Measurements from ENCODE around the gene MLN.

Gene MLN

DNA sequence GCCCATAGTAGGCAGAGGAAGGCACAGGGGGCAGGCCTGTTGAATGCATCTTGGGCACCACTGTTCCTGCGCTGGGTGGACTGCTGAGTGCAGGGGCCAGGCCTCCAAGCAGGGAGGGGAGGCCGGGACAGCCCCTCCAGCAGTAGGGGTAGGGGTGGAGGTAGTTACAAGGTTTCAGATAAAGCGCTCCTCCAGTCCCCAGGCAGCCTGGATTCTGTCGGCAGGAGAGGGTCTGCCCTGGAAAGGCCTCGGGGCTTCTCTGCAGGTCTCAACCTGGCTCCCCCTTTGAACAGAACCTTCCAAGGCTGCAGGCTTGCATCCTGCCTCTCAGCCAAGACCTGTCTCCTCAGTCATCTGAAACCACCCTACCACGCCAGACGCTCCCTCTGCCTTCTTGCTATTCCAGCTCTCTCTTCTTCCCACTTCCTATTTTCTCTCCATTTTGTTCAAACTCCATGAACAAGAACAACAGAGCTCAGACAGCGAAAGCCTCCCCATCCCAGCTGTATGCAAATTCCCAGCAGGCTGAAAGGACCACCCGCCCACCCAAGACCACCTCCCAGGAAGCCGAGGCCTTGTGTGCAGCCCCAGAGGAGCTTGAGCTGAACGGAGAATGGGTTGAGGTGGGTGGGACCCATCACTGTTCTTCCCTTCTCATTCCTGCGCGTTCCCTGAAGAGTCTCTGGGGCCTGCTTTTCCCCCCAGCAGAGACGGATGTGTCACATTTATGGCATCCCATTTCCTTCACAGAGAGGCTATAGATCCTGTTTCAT lies 1.4 kb downstream of the MLN start:
- no peaks in the 10 kb centered on the region; the same call in 1 of the 2 replicates for H4K20me1 ChIP-seq
- H3K9ac ChIP-seq = no peak overlapping the region

DNA sequence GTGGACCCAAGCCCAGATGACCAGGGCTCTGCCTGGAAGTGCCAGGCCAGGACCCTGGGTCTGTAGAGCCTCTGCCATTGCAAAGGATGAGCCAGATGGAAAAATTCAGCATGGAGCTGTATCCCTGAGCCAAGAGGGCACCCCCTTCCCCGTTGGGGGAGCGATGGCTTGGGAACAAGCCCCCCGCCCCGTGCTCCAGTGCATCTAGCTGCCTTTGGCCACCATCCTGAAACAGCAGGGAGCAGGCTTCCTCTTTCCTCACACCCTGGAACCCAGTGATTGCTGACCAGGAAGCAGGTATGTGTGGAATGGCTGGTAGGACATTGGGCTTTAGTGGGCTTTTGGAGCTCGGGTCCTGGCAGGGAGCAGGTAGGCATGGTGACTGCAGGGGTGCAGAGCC lies 2.2 kb downstream of the MLN start:
- H3K27ac ChIP-seq = no peak overlapping the region
- no peak overlapping the region for H3K9ac ChIP-seq
- H3K9me3 ChIP-seq = no peaks in the 10 kb centered on the region
- peaks cover 9% of the 10 kb centered on the region for H3K4me1 ChIP-seq
- TF ChIP-seq Cebpa-rat (IDR thresholded peaks at IDR 0.05) = no peak
- H4K20me1 ChIP-seq = no peaks in the 10 kb centered on the region; the same call in 1 of the 2 replicates
- H3K4me2 ChIP-seq = no peak overlapping the region
- no peaks in the 10 kb centered on the region for H3K27me3 ChIP-seq
- H3K4me3 ChIP-seq = no peak overlapping the region
- no peaks in the 10 kb centered on the region for H3K36me3 ChIP-seq

More for the DNA sequence above, 1.4 kb downstream of the MLN start:
- Histone ChIP-seq H3K27me3 (no peaks in the 10 kb centered on the region), H3K36me3 (no peaks in the 10 kb centered on the region), H3K4me2 (no peak overlapping the region), H3K4me3 (no peak overlapping the region), H3K4me1 (peaks cover 13% of the 10 kb centered on the region), H3K27ac (no peak overlapping the region), H3K9me3 (no peaks in the 10 kb centered on the region)
- no peak for TF ChIP-seq Cebpa-rat (IDR thresholded peaks at IDR 0.05)

DNA sequence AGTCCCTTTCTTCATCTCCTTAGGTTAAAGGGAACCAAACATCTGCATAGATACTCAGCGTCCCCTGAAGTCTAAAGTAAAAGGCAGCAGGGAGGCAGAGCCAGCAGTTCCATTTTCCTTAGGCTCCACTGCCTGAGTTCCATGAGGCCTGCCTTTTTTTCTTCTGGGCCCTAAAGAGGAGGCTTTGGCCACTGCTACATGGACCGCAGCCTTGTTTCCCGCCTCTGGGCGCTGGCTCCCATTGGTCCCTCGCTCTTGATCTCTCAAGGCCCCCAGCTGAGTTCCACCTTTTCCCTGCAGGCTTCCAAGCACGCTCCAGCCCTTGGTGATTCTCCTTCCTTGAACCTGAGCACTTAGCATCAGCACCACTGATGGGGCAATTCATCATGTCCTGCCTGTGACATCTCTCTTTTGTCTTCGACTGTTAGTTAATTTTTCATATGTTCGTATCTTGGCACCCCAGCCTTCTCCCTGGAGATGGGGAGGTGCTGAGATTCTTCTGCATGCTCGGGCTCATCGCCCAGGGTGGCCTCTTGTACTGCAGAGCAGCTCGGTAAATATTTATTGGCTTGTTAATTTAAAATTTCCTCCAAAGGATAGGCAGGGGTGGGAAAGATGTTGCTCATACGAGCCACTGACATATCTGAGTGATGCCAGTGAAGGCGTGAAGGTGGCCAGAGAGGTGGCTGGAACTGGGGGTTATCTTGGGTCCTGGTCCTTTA lies 3.4 kb downstream of the MLN start:
- H3K4me1 ChIP-seq = peaks cover 9% of the 10 kb centered on the region
- no peaks in the 10 kb centered on the region; the same call in 1 of the 2 replicates for H4K20me1 ChIP-seq
- no peak overlapping the region for H3K9ac ChIP-seq
- H3K9me3 ChIP-seq = no peaks in the 10 kb centered on the region
- no peak overlapping the region for H3K4me3 ChIP-seq
- no peak overlapping the region for H3K27ac ChIP-seq
- H3K27me3 ChIP-seq = no peaks in the 10 kb centered on the region
- H3K4me2 ChIP-seq = no peak overlapping the region
- no peak for TF ChIP-seq Cebpa-rat (IDR thresholded peaks at IDR 0.05)
- H3K36me3 ChIP-seq = no peaks in the 10 kb centered on the region

DNA sequence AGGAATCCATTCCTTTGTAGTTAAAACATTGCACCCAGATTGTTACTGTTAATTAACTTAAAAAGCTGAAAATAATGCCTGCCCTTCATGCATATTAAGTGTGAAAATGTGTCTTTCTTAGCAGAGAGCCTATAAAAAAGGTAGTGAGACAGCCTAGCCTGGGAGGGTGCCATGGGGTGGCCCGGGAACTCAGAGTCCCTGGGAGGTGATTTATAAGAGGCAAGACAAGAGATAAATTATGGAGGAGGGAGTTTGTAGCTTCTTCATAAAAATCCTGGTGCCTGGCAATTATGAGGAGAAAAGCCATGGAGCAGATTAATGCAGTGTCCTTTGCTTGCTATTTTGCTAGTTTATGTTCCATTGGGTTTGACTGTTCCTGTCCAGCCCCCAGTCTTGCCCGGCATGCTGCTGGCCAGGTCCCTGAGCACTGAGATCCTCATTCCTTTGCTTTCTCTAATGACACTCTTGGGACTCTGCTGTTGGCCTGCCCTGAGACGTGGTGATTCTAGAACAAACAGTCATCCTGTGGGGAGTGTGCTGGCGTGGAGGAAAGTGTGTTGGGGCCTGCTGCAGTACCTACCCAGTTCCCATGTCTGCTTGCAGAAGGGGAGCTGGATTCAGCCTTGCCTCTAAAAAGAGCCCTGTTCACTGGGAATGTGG lies 4.2 kb downstream of the MLN start:
- Histone ChIP-seq H3K27ac (no peak overlapping the region), H3K9me3 (no peaks in the 10 kb centered on the region), H4K20me1 (no peaks in the 10 kb centered on the region; the same call in 1 of the 2 replicates), H3K9ac (no peak overlapping the region), H3K36me3 (no peaks in the 10 kb centered on the region), H3K27me3 (no peaks in the 10 kb centered on the region), H3K4me3 (no peak overlapping the region), H3K4me2 (no peak overlapping the region), H3K4me1 (peaks cover 9% of the 10 kb centered on the region)
- no peak for TF ChIP-seq Cebpa-rat (IDR thresholded peaks at IDR 0.05)

DNA sequence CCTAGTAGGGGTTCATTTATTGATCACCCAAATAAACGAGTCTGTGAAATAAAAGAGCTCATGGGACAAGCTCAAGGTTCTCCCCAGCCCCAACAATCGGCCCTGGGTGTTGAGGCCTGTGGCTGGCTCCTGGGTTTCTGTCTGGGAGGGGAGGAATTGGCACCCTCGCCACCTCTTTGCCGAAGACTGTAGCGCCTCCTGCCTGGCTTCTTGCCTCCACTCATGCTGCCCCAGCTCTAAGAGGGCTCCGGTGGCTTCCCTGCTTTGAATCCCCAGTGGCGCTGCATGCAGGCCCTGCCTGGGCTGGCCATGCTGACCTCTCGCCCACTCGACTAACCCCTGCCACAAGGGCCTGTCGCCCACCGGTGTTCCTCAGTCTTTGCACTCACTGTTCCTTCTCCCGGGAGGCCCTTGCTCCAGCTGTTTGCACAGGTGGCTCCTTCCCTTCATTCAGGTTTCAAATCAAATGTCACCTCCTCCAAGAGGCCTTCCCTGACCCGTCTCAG lies 5.4 kb downstream of the MLN start:
- Histone ChIP-seq H3K4me3 (no peak overlapping the region), H3K4me2 (peak overlapping the region; percentile 33), H4K20me1 (no peaks in the 10 kb centered on the region; the same call in 1 of the 2 replicates), H3K36me3 (no peaks in the 10 kb centered on the region), H3K9me3 (no peaks in the 10 kb centered on the region), H3K9ac (no peak overlapping the region), H3K4me1 (peaks cover 9% of the 10 kb centered on the region), H3K27ac (no peak overlapping the region), H3K27me3 (no peaks in the 10 kb centered on the region)
- TF ChIP-seq Cebpa-rat (IDR thresholded peaks at IDR 0.05) = no peak

DNA sequence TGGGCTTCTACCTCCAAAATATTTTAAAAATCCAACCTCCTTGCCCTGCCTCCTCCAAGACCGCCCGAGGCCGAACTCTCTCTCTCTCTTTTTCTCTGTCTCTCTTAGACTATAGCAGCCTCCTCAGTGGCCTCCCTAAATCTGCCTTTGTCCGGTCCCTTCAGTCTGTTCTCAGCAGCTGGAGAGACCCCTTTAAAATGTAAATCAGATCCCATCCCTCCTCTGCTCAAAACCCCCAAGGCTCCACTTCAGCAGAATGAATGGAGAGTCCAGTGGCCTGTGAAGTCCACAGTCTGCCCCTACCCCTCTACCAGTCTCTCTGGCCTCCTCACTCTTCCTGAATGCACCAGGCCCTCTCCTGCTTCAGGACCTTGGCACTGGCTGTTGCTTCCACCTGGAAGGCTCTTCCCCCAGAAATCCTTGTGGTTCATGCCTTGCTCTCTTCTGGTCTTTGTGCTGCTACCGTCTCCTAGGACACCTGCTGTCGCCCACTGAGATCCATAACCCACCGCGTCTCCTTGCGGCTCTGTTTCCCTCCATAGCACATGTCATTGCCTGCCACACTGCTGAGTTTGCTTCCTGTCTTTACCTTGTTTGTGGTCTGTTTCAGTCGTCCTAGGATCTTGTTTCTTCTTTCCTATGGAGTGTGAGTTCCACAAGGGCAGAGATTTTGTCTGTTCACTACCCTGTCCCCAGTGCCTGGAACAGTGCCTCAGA lies 6.0 kb downstream of the MLN start:
- Histone ChIP-seq H3K27me3 (no peaks in the 10 kb centered on the region), H3K36me3 (no peaks in the 10 kb centered on the region), H3K9ac (no peak overlapping the region), H3K27ac (no peak overlapping the region), H4K20me1 (no peaks in the 10 kb centered on the region; the same call in 1 of the 2 replicates), H3K9me3 (no peaks in the 10 kb centered on the region), H3K4me3 (no peak overlapping the region), H3K4me2 (peak overlapping the region; percentile 33), H3K4me1 (peaks cover 9% of the 10 kb centered on the region)
- TF ChIP-seq Cebpa-rat (IDR thresholded peaks at IDR 0.05) = no peak

DNA sequence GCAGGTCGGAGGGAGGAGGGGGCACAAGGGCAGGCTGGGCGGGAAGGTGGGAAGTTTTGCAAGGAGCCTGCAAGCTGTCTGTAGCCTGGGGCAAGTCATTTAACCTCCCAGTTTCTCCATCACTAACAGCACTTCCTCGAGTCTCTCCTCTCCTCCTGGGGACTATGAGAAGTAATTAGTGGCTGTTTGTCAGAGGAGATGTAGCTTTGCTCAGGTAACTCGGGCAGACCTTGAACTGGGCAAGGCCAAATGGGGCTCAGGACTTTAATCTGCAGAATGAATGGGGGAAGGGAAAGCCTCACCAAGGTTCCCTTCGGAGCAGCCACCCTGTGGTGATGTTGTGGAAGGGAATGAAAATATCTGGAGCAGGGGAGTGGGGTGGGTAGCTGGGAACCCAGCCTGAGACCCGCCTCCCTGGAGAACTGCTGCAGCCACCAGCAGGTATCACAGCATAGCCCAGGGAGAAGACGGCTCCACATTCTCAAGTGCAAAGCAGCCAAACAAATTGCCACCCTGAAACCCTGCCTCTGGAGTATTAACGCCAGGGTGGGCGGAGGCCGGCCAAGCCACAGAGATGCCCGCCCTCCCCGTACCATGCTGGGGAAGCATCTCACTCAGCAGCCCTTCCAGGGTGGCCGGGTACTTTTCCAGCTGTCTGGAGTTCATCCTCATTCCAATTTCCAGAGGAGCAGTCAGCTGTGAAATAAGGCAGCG lies 8.7 kb downstream of the MLN start:
- Histone ChIP-seq H3K27ac (no peak overlapping the region), H3K4me2 (no peak overlapping the region), H3K9ac (no peak overlapping the region), H3K9me3 (no peaks in the 10 kb centered on the region), H4K20me1 (no peaks in the 10 kb centered on the region; the same call in 1 of the 2 replicates), H3K36me3 (no peaks in the 10 kb centered on the region), H3K4me3 (no peak overlapping the region), H3K4me1 (peaks cover 21% of the 10 kb centered on the region), H3K27me3 (no peaks in the 10 kb centered on the region)
- no peak for TF ChIP-seq Cebpa-rat (IDR thresholded peaks at IDR 0.05)

DNA sequence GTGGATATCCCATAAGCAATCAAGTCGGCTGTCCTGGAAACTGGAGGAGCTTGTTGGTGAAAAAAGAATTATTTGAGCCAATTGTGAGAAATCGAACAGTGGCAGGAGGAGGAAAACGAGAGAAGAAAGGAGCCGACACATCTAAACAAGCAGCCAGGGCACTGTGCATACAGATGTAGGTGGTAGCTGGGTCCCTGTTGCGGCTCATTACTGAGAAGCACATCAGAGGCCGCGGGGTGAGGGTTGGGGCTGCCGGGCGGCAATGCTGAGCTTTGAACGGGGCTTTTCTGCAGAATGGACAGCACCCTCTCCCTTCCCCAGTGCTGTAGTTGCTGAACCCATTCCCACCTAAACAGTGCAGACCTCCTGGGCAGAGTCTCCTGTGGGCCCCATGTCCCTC lies 10.8 kb downstream of the MLN start:
- H3K4me1 ChIP-seq = peaks cover 24% of the 10 kb centered on the region
- no peaks in the 10 kb centered on the region for H3K27me3 ChIP-seq
- no peak overlapping the region for H3K4me3 ChIP-seq
- H3K27ac ChIP-seq = no peak overlapping the region
- H3K4me2 ChIP-seq = no peak overlapping the region
- TF ChIP-seq Cebpa-rat (IDR thresholded peaks at IDR 0.05) = no peak
- H3K9ac ChIP-seq = no peak overlapping the region
- no peaks in the 10 kb centered on the region for H3K36me3 ChIP-seq
- 0 out of 2 replicates have a peak, but pooled peaks cover 4% of the 10 kb centered on the region for H4K20me1 ChIP-seq
- no peaks in the 10 kb centered on the region for H3K9me3 ChIP-seq

DNA sequence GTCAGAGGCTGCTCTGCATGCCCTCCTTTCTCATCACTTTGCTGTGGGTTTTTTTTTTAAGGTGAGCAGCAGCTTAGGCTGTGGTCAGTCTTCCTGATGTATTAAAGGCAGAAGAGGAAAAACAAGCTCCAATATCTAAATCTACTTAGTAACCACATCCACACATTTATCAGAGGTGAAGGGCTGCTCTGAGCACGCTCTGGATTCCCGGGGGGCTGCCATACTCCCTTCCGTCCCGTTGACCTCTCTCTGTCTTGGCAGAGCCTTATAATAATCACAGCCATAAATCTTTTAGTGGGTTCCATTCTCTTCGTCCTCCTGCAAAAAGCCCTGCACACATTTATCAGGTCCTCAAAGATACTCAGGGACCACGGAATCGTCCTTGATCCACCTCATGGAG lies 12.2 kb downstream of the MLN start:
- peak overlapping the region; percentile 8 for H3K4me2 ChIP-seq
- peaks cover 33% of the 10 kb centered on the region for H3K4me1 ChIP-seq
- H3K36me3 ChIP-seq = peaks cover 3% of the 10 kb centered on the region; the same call in 1 of the 2 replicates
- no peak overlapping the region for H3K4me3 ChIP-seq
- no peaks in the 10 kb centered on the region for H3K27me3 ChIP-seq
- no peak overlapping the region for H3K9ac ChIP-seq
- no peaks in the 10 kb centered on the region for H3K9me3 ChIP-seq
- no peak overlapping the region for H3K27ac ChIP-seq
- TF ChIP-seq Cebpa-rat (IDR thresholded peaks at IDR 0.05) = no peak
- peaks cover 17% of the 10 kb centered on the region for H4K20me1 ChIP-seq

Measured in BLaER1 (cell line).